Endothelial cell of umbilical vein (primary cell): ENCODE results near the gene RNF125. TPM values are rescaled to one million over a fixed set of nuclear protein-coding genes. Genes with fewer than 3 reads are reported as not detected.

Experiments used
- BruUV-seq: library from RNA; stranded (reverse); fragments of 400-500 nt; replicated peaks from 2 replicates; lab custom pipeline; 2021; lab: Mats Ljungman, UMichigan
- CTCF ChIA-PET: fragments of 300-600, 350-600 bp; sonication (Branson Sonifier 250); formaldehyde crosslinking; loops from one replicate; lab custom pipeline; 2021; ENCODE audit warnings: antibody characterized with exemption, inconsistent platforms; lab: Charles Lee
- POLR2A ChIA-PET: fragments of 300-600, 350-600 bp; sonication (Branson Sonifier 250); formaldehyde crosslinking; loops from one replicate; lab custom pipeline; 2021; ENCODE audit warnings: antibody characterized with exemption, inconsistent platforms; lab: Charles Lee
- DNase-seq: peaks from one replicate; pipeline ENCODE4 v3.0.0-alpha.2; 2011; ENCODE audit warnings: low read depth, low spot score
- FAIRE-seq: peaks from 2 replicates; lab custom pipeline; 2011; peaks lifted over from hg19 to GRCh38; lab: Jason Lieb, UNC
- H2AFZ ChIP-seq: 2 replicates; pipeline ENCODE4 v1.6.0; 2012; ENCODE audit warnings: low read depth, low read length, control low read depth, inconsistent platforms
- H3K27ac ChIP-seq: 2 replicates; pipeline ENCODE4 v1.5.1; 2011; ENCODE audit warnings: low read depth, mild to moderate bottlenecking, control low read depth, low read length, moderate library complexity; ENCODE audit not compliant: insufficient read depth
- H3K27me3 ChIP-seq, 2 experiments: 2 replicates each; pipeline versions ENCODE4 v1.6.0 to v1.6.1; 2011; ENCODE audit warnings: low read length in 2 of 2, mixed read lengths in 1 of 2; ENCODE audit not compliant: control insufficient read depth in 2 of 2, insufficient read depth in 2 of 2
- H3K36me3 ChIP-seq, 2 experiments: 2 replicates in 1 of 2; 3 replicates in 1 of 2; pipeline ENCODE4 v1.5.1; 2011; ENCODE audit warnings: low read length in 2 of 2, mild to moderate bottlenecking in 1 of 2, moderate library complexity in 1 of 2; ENCODE audit not compliant: control insufficient read depth in 2 of 2, insufficient read depth in 2 of 2; ENCODE audit errors: extremely low read depth in 1 of 2
- H3K4me1 ChIP-seq: 3 replicates; pipeline ENCODE4 v1.5.1; 2011; ENCODE audit warnings: mild to moderate bottlenecking, low read length; ENCODE audit not compliant: control insufficient read depth, insufficient read depth; ENCODE audit errors: extremely low read depth
- H3K4me2 ChIP-seq: 2 replicates; pipeline ENCODE4 v1.6.1; 2011; ENCODE audit warnings: low read length, control low read depth, mixed read lengths; ENCODE audit not compliant: insufficient read depth
- H3K4me3 ChIP-seq, 3 experiments: fragments of 200-600 bp in 1 of 3; sonication (generic), shearing (Covaris generic) in 1 of 3; replicated peaks in 1 of 3; 2 replicates each; pipeline ENCODE4 v1.5.1; 2011 to 2016; ENCODE audit warnings: control low read depth in 3 of 3, low read length in 3 of 3, mild to moderate bottlenecking in 2 of 3, inconsistent platforms in 1 of 3, low read depth in 1 of 3, moderate library complexity in 1 of 3; ENCODE audit not compliant: insufficient read depth in 1 of 3
- H3K79me2 ChIP-seq: 2 replicates; pipeline ENCODE4 v1.6.0; 2012; ENCODE audit warnings: low read length, inconsistent platforms; ENCODE audit not compliant: control insufficient read depth, insufficient read depth
- H3K9ac ChIP-seq: replicated peaks from 2 replicates; pipeline ENCODE3; 2011; ENCODE audit warnings: low read length, control low read depth; ENCODE audit not compliant: insufficient read depth; ENCODE audit errors: extremely low read depth
- H3K9me1 ChIP-seq: replicated peaks from 3 replicates; pipeline ENCODE4 v1.6.0; 2011; ENCODE audit warnings: mild to moderate bottlenecking, low read length; ENCODE audit not compliant: control insufficient read depth, insufficient read depth; ENCODE audit errors: extremely low read depth
- H3K9me3 ChIP-seq: replicated peaks from 2 replicates; pipeline ENCODE4 v1.5.1; 2012; ENCODE audit warnings: low read length, inconsistent platforms; ENCODE audit not compliant: control insufficient read depth, insufficient read depth
- H4K20me1 ChIP-seq: replicated peaks from 2 replicates; pipeline ENCODE3; 2011; ENCODE audit warnings: mild to moderate bottlenecking, low read length; ENCODE audit not compliant: control insufficient read depth, insufficient read depth; ENCODE audit errors: extremely low read depth
- CTCF ChIP-seq, 2 donors: IDR thresholded peaks; 1 replicate in 1 of 2; 2 replicates in 1 of 2; pipeline ENCODE4 v1.5.1; 2011; ENCODE audit warnings: low read length in 2 of 2, mild to moderate bottlenecking in 2 of 2, moderate library complexity in 2 of 2, control low read depth in 1 of 2, inconsistent platforms in 1 of 2, low read depth in 1 of 2; ENCODE audit not compliant: insufficient read depth in 1 of 2; ENCODE audit errors: extremely low read depth in 1 of 2
- EZH2 ChIP-seq: IDR thresholded peaks from 2 replicates; pipeline ENCODE4 v1.6.1; 2012; ENCODE audit warnings: borderline replicate concordance, low read depth, mild to moderate bottlenecking, moderate library complexity, low read length, inconsistent platforms; ENCODE audit not compliant: severe bottlenecking
- FOS ChIP-seq: IDR thresholded peaks from 2 replicates; pipeline ENCODE4 v1.6.1; 2011; ENCODE audit warnings: mild to moderate bottlenecking, low read length, moderate library complexity, borderline replicate concordance; ENCODE audit not compliant: insufficient read depth
- GATA2 ChIP-seq: IDR thresholded peaks from 2 replicates; pipeline ENCODE4 v1.7.0; 2011; ENCODE audit warnings: low read depth, mild to moderate bottlenecking, moderate library complexity, mixed read lengths, low read length; ENCODE audit not compliant: insufficient read length, insufficient read depth
- JUN ChIP-seq: IDR thresholded peaks from 2 replicates; pipeline ENCODE4 v1.6.1; 2011; ENCODE audit warnings: borderline replicate concordance, low read depth; ENCODE audit not compliant: insufficient read length, insufficient read depth
- MYC ChIP-seq: IDR thresholded peaks from one replicate; pipeline ENCODE4 v1.6.1; 2011; ENCODE audit warnings: mild to moderate bottlenecking, low read depth, low read length
- POLR2A ChIP-seq: IDR thresholded peaks from 2 replicates; pipeline ENCODE4 v1.6.1; 2012; ENCODE audit warnings: low read depth, mild to moderate bottlenecking, control low read depth, low read length
- POLR2AphosphoS5 ChIP-seq: IDR thresholded peaks from 2 replicates; pipeline ENCODE4 v1.6.1; 2012; ENCODE audit warnings: low read depth, mild to moderate bottlenecking, control low read depth, low read length, moderate library complexity; ENCODE audit not compliant: insufficient read depth
- dilution Hi-C: fragments of 300-500 bp; cut with MboI; formaldehyde crosslinking; loops from one replicate; pipeline ENCODE4 v1.15.0; 2019; ENCODE audit warnings: low sequenced_read_pairs; ENCODE audit not compliant: extremely low pct_ligation_motif_present
- intact Hi-C: fragments of 100-400 bp; cut with micrococcal nuclease; formaldehyde crosslinking; loops from one replicate; pipeline ENCODE4 v1.10.0; 2022
- polyA plus RNA-seq, 4 experiments: library from polyadenylated mRNA; depleted of rRNA in 3 of 4; stranded (reverse) in 3 of 4; unstranded in 1 of 4; fragments of >200 nt; gene quantifications; 2 replicates each; pipeline versions ENCODE4 v1.2.1 to v1.2.3, GENCODE V29; 2011 to 2012; ENCODE audit warnings: missing spikeins in 1 of 4
- total RNA-seq: library from RNA; stranded (reverse); gene quantifications from 2 replicates; pipeline ENCODE4 v1.2.3, GENCODE V29; 2021
- TF ChIP-seq, protein P1 (sequence below): IDR thresholded peaks from 2 replicates; pipeline ENCODE4 v1.6.1; 2011; ENCODE audit not compliant: insufficient read depth, insufficient read length

The RNF125 gene
- total and polyA plus RNA-seq, 2 donors (not counting 3 experiments of a cell fraction or from before 2014, with no cell fraction given), result 0.73 to 1.3 TPM

- Histone ChIP-seq H2AFZ (no peak overlapping the region), H3K4me1 (no peaks in the 10 kb centered on the region), H3K9me1 (no peaks in the 10 kb centered on the region), H3K27ac (no peak overlapping the region), H3K36me3 (no peaks in the 10 kb centered on the region), H3K79me2 (no peaks in the 10 kb centered on the region), H3K9ac (no peak overlapping the region), H3K27me3 (no peaks in the 10 kb centered on the region), H4K20me1 (no peaks in the 10 kb centered on the region), H3K4me3 (no peak overlapping the region), H3K9me3 (no peaks in the 10 kb centered on the region), H3K4me2 (no peak overlapping the region)
- ChIA-PET CTCF (interaction anchor here (0.5 kb wide), 1 partner anchor 193 kb away, joined by 3 read pairs; no protein-coding TSS in a partner anchor), POLR2A (no interaction called here)
- BruUV-seq, result no TSS peak
- no peak for FAIRE-seq
- intact Hi-C loops, result no loop called here
- dilution Hi-C loops, result no loop called here
- TF ChIP-seq GATA2, result no peak
- TF ChIP-seq MYC, result no peak
- TF ChIP-seq, protein P1, sequence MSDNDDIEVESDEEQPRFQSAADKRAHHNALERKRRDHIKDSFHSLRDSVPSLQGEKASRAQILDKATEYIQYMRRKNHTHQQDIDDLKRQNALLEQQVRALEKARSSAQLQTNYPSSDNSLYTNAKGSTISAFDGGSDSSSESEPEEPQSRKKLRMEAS, result no peak
- TF ChIP-seq POLR2AphosphoS5, result no peak
- TF ChIP-seq JUN, result no peak
- TF ChIP-seq CTCF (IDR thresholded peaks at IDR 0.05; ENCODE audit: extremely low read depth in 1 of 2, insufficient read depth in 1 of 2, low read depth in 1 of 2, low read length in 2 of 2), result no peak
- TF ChIP-seq POLR2A, result no peak
- TF ChIP-seq EZH2, result no peak
- no peak for TF ChIP-seq FOS
- DNase-seq, result no peak
These were observed 10.9 kb downstream of the RNF125 start for GRCh38 chr18:32029558-32029957.
